H1 (cell line): ENCODE data around the gene PARM1. TPM values are rescaled to one million over a fixed set of nuclear protein-coding genes. Genes with fewer than 3 reads are reported as not detected.

Experiments
- CHD7 ChIP-seq: fragments of 300-600 bp; sonication (generic); IDR thresholded peaks from 2 replicates; pipeline ENCODE4 v1.7.1; 2012; ENCODE audit warnings: low read length, moderate library complexity, mild to moderate bottlenecking, inconsistent platforms; ENCODE audit not compliant: insufficient replicate concordance
- polyA plus RNA-seq, 7 experiments: library from polyadenylated mRNA; depleted of rRNA in 3 of 7; stranded (reverse) in 5 of 7; unstranded in 2 of 7; fragments of >200 nt in 5 of 7; fragments of 200-250 nt in 2 of 7; gene quantifications; 1 replicate in 5 of 7; 2 replicates in 1 of 7; 4 replicates in 1 of 7; pipeline versions ENCODE4 v1.2.1 to v1.2.3, GENCODE V29; 2011 to 2013; ENCODE audit warnings: missing spikeins in 2 of 7, mixed read lengths in 2 of 7
- total RNA-seq: library from RNA; stranded (reverse); fragmentation: NEBNext Ultra II Directional; extraction: Animal tissue kit (Norgen Biotek cat#: 25700); gene quantifications from 2 replicates; pipeline ENCODE4 v1.2.1, GENCODE V29; 2021

The PARM1 gene
- total and polyA plus RNA-seq, 2 of the 8 experiments (the other 6 are each of a cell fraction or from before 2014, with no cell fraction given), result 2.0 to 5.3 TPM

DNA sequence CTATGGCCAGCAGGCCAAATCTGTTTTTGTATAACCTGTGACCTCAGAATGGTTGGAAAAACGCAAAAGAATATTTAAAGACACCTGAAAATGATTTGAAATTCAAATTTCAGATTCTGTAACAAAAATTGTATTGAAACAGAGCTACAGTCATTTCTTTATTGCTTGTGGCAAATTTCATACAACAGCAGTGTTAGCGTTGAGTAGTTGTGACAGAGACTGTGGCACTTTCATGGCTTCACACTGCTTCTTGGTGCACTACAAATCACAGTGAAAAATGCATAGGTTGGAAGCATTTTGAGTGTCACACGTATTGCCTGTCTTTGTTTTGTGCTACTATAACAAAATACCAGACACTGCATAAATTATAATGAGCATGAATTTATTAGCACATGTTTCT, 12.2 kb upstream of the PARM1 start (continued):
- TF ChIP-seq CHD7, result no peak
